ENCODE data around the gene DNAJC4.

DNA sequence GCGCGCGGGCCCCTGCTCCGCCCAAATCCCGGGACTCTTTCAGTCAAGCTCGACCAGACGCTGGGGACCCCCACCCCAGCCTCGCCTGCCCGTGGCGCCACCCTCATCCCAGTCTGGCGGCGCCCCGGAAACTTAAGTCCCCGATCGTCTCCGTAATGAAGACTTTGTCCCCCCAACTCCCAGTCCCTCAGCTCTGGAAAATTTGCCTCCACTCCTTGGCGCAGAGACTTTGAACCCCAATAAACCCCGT is 21.3 kb downstream of the DNAJC4 start:
- TF ChIP-seq, protein P1, sequence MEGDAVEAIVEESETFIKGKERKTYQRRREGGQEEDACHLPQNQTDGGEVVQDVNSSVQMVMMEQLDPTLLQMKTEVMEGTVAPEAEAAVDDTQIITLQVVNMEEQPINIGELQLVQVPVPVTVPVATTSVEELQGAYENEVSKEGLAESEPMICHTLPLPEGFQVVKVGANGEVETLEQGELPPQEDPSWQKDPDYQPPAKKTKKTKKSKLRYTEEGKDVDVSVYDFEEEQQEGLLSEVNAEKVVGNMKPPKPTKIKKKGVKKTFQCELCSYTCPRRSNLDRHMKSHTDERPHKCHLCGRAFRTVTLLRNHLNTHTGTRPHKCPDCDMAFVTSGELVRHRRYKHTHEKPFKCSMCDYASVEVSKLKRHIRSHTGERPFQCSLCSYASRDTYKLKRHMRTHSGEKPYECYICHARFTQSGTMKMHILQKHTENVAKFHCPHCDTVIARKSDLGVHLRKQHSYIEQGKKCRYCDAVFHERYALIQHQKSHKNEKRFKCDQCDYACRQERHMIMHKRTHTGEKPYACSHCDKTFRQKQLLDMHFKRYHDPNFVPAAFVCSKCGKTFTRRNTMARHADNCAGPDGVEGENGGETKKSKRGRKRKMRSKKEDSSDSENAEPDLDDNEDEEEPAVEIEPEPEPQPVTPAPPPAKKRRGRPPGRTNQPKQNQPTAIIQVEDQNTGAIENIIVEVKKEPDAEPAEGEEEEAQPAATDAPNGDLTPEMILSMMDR (IDR thresholded peaks at IDR 0.05): no peak
- no peak for TF ChIP-seq POLR2A (IDR thresholded peaks at IDR 0.05)

Data from adrenal gland (tissue), 5 donors.